HG02610 (cell line): Measurements from ENCODE around the gene SFT2D2.

ENCODE experiments used
- ATAC-seq: cut with Tn5 transposase; IDR thresholded peaks from one replicate; pipeline ENCODE4 v1.9.1; 2021; ENCODE audit warnings: mild to moderate bottlenecking, moderate library complexity; ENCODE audit not compliant: unreplicated experiment

SFT2D2 gene

GRCh38 chr1:168301664-168302320 lies 76.0 kb downstream of the SFT2D2 start:
- ATAC-seq = no peak
